K562 (cell line): ENCODE measurements around the gene MEIG1. TPM values are rescaled to one million over a fixed set of nuclear protein-coding genes. Genes with fewer than 3 reads are reported as not detected.
A peak's percentile ranks its signal among the peaks of the same experiment; 100 is the strongest.

Experiments used
- AFF1 ChIP-seq, 2 experiments: fragments of 450-650 bp; IDR thresholded peaks; 2 replicates each; pipeline ENCODE4 v1.6.1; 2018; ENCODE audit warnings: mild to moderate bottlenecking in 2 of 2, low read depth in 1 of 2; ENCODE audit not compliant: partially characterized antibody in 2 of 2
- ARHGAP35 ChIP-seq: fragments of 450-650 bp; IDR thresholded peaks from 2 replicates; pipeline ENCODE4 v1.6.1; 2018; ENCODE audit not compliant: partially characterized antibody
- ETV1 ChIP-seq: fragments of 450-650 bp; conservative IDR thresholded peaks from 2 replicates; pipeline ENCODE4 v1.6.1; 2016; ENCODE audit warnings: missing genetic modification characterization, control low read depth, low read depth, missing compliant biosample characterization
- GABPA ChIP-seq: fragments of 200-800 bp; sonication (Bioruptor generic); conservative IDR thresholded peaks from 2 replicates; pipeline ENCODE4 v1.6.1; 2016; ENCODE audit warnings: low read depth, missing genetic modification characterization, missing compliant biosample characterization
- GTF2E2 ChIP-seq: fragments of 200-800 bp; sonication (Bioruptor generic); IDR thresholded peaks from 2 replicates; pipeline ENCODE4 v1.6.1; 2016; ENCODE audit warnings: missing genetic modification characterization, missing compliant biosample characterization
- KDM1A ChIP-seq, 2 experiments: fragments of 450-650 bp; IDR thresholded peaks; 2 replicates each; pipeline ENCODE4 v1.6.1; 2016; ENCODE audit warnings: mild to moderate bottlenecking in 2 of 2
- MXD1 ChIP-seq: fragments of 250-450 bp; sonication (Bioruptor Pico); IDR thresholded peaks from 2 replicates; pipeline ENCODE4 v1.8.0; 2021; ENCODE audit warnings: borderline replicate concordance, mild to moderate bottlenecking, moderate library complexity; ENCODE audit not compliant: poor library complexity, severe bottlenecking
- MYNN ChIP-seq, 2 experiments: sonication (generic); formaldehyde crosslinking in 1 of 2; IDR thresholded peaks; 2 replicates each; pipeline versions ENCODE4 v1.5.0 to v1.6.1; 2016 to 2020; ENCODE audit warnings: antibody characterized with exemption in 1 of 2, missing genetic modification reagents in 1 of 2
- NEUROD1 ChIP-seq: fragments of 150-350 bp; IDR thresholded peaks from 2 replicates; pipeline ENCODE4 v1.6.1; 2014; ENCODE audit warnings: borderline replicate concordance, low read length, low read depth; ENCODE audit not compliant: partially characterized antibody
- NKRF ChIP-seq: fragments of 450-650 bp; IDR thresholded peaks from 2 replicates; pipeline ENCODE4 v1.6.1; 2016; ENCODE audit warnings: borderline replicate concordance
- NRF1 ChIP-seq, 2 experiments: fragments of 450-650 bp; IDR thresholded peaks in 1 of 2; conservative IDR thresholded peaks in 1 of 2; 2 replicates each; pipeline ENCODE4 v1.6.1; 2014; ENCODE audit warnings: mild to moderate bottlenecking in 2 of 2
- PML ChIP-seq: IDR thresholded peaks from 2 replicates; pipeline ENCODE4 v1.6.1; 2012; ENCODE audit warnings: low read length, inconsistent platforms
- POLR2G ChIP-seq: fragments of 200-400 bp; formaldehyde crosslinking; IDR thresholded peaks from 2 replicates; pipeline ENCODE4 v1.6.1; 2017; ENCODE audit warnings: low read depth, mild to moderate bottlenecking, antibody characterized with exemption, low read length, moderate library complexity
- RCOR1 ChIP-seq, 2 experiments: IDR thresholded peaks; 2 replicates each; pipeline ENCODE4 v1.6.1; 2012; ENCODE audit warnings: low read depth in 2 of 2, low read length in 2 of 2, borderline replicate concordance in 1 of 2, improper control_type of control experiment in 1 of 2
- TAF1 ChIP-seq: IDR thresholded peaks from 2 replicates; pipeline ENCODE4 v1.6.1; 2011; ENCODE audit warnings: mild to moderate bottlenecking, low read length, moderate library complexity; ENCODE audit not compliant: insufficient read depth, control insufficient read depth, severe bottlenecking; ENCODE audit errors: extremely low read depth
- ZNF23 ChIP-seq: fragments of 250-450 bp; sonication (Bioruptor Pico); IDR thresholded peaks from 2 replicates; pipeline ENCODE4 v1.4.0; 2020; ENCODE audit warnings: mild to moderate bottlenecking
- ZNF24 ChIP-seq: fragments of 450-650 bp; IDR thresholded peaks from 2 replicates; pipeline ENCODE4 v1.6.1; 2016
- ZNF280B ChIP-seq: fragments of 250-450 bp; sonication (Bioruptor Pico); IDR thresholded peaks from 2 replicates; pipeline ENCODE4 v1.5.1; 2021; ENCODE audit warnings: mild to moderate bottlenecking
- polyA plus RNA-seq, 8 experiments: library from polyadenylated mRNA; depleted of rRNA in 4 of 8; stranded (reverse) in 5 of 8; unstranded in 3 of 8; fragments of >200 nt; fragmentation: Nextera tagmentation in 2 of 8; fragmentation: Illumina TruSeq in 1 of 8; extraction: Ambion mirVana in 2 of 8; extraction: Trizol in 1 of 8; gene quantifications; 2 replicates each; pipeline versions ENCODE4 v1.2.1 to v1.2.3, GENCODE V29; 2011 to 2014; ENCODE audit warnings: inconsistent platforms in 1 of 8, missing spikeins in 1 of 8
- total RNA-seq, 7 experiments: library from RNA; depleted of rRNA in 6 of 7; stranded (reverse); fragments of >200 nt in 6 of 7; fragmentation: Illumina TruSeq in 2 of 7; extraction: Trizol in 2 of 7; gene quantifications; 2 replicates each; pipeline versions ENCODE4 v1.2.1 to v1.2.3, GENCODE V29; 2011 to 2021; ENCODE audit warnings: low replicate concordance in 1 of 7

The MEIG1 gene
- total and polyA plus RNA-seq, 9 of the 15 experiments (the other 6 are each of a cell fraction or from before 2014, with no cell fraction given) = 0.19 to 1.7 (median 0.54) TPM; not detected in 3

GRCh38 chr10:14959221-14960057 lies at the start of gene MEIG1 (continued):
- TF ChIP-seq MXD1 (CRISPR knock-in tag) (no peak), AFF1 (IDR thresholded peaks at IDR 0.05; ENCODE audit: low read depth in 1 of 2, partially characterized antibody in 2 of 2) (peak in 1 of 2 experiments; percentile 31), ARHGAP35 (no peak), GTF2E2 (tag) (peak; percentile 98), ZNF280B (CRISPR knock-in tag) (no peak), TAF1 (peak; percentile 91), NKRF (peak; percentile 22; the same call in 1 of the 2 replicates), ZNF23 (CRISPR knock-in tag) (no peak), NRF1 (conservative IDR thresholded peaks at IDR 0.05 in 1 of 2, IDR thresholded peaks at IDR 0.05 in 1 of 2) (peak; percentile 96), NEUROD1 (peak; percentile 37), ZNF24 (0 out of 2 replicates have a peak, but pooled peaks have one; percentile 26), KDM1A (IDR thresholded peaks at IDR 0.05) (peak; percentile 89 to 90), ETV1 (peak; percentile 90), PML (peak; percentile 57; the same call in 1 of the 2 replicates), POLR2G (peak; percentile 79), RCOR1 (IDR thresholded peaks at IDR 0.05; ENCODE audit: borderline replicate concordance in 1 of 2, low read depth in 2 of 2, low read length in 2 of 2) (peak in 1 of 2 experiments; percentile 70; a peak in 3 of 4 replicates), GABPA (tag) (peak; percentile 99), MYNN (IDR thresholded peaks at IDR 0.05) (0 out of 2 replicates have a peak, but pooled peaks have one; percentile 5), MYNN (CRISPR knock-in tag; IDR thresholded peaks at IDR 0.05) (no peak)
